HCT116 (cell line): Measurements from ENCODE around the gene ACYP1. TPM values are rescaled to one million over a fixed set of nuclear protein-coding genes. Genes with fewer than 3 reads are reported as not detected.

ENCODE experiments used
- ATAC-seq: fragments of 200-7000 bp; cut with Tn5 transposase; 2 replicates; pipeline ENCODE4 v1.9.1; 2020; ENCODE audit warnings: mild to moderate bottlenecking, moderate library complexity
- BruUV-seq: library from RNA; stranded (reverse); fragments of 400-500 nt; replicated peaks from 2 replicates; lab custom pipeline; 2021; lab: Mats Ljungman, UMichigan
- CTCF ChIA-PET: fragments of 300-600 bp; sonication (Branson Sonifier 250); formaldehyde crosslinking; loops from one replicate; lab custom pipeline; 2021; ENCODE audit warnings: antibody characterized with exemption; lab: Charles Lee
- POLR2A ChIA-PET: fragments of 300-600, 350-600 bp; sonication (Branson Sonifier 250); formaldehyde crosslinking; loops from one replicate; lab custom pipeline; 2021; ENCODE audit warnings: antibody characterized with exemption; lab: Charles Lee
- RAD21 ChIA-PET, 2 experiments: fragments of 300-600 bp; sonication (Branson Sonifier 250); formaldehyde crosslinking; loops; one replicate each; lab custom pipeline; 2023; ENCODE audit warnings: low total read pairs in 2 of 2; ENCODE audit not compliant: uncharacterized antibody in 2 of 2, unreplicated experiment in 2 of 2, low non-redundant PET in 1 of 2; lab: Charles Lee
- DNase-seq: peaks from one replicate; pipeline ENCODE4 v3.0.0-alpha.2; 2010; ENCODE audit warnings: low read depth, low spot score
- H2AFZ ChIP-seq: fragments of 200-600 bp; shearing (Covaris generic), sonication (generic); 2 replicates; pipeline ENCODE4 v1.6.1; 2017; ENCODE audit warnings: low read depth, mixed run types, mixed read lengths, antibody characterized with exemption, low read length; ENCODE audit not compliant: poor library complexity, severe bottlenecking
- H3K27ac ChIP-seq: 2 replicates; pipeline ENCODE4 v1.5.1; 2012; ENCODE audit warnings: low read depth, low read length
- H3K27me3 ChIP-seq: fragments of 200-600 bp; sonication (generic); 2 replicates; pipeline ENCODE4 v1.6.1; 2016; ENCODE audit warnings: mixed run types, low read length, mixed read lengths; ENCODE audit not compliant: insufficient read depth
- H3K36me3 ChIP-seq, 2 experiments: fragments of 200-500 bp in 1 of 2; fragments of 200-600 bp in 1 of 2; sonication (Bioruptor generic) in 1 of 2; sonication (generic) in 1 of 2; 2 replicates each; pipeline versions ENCODE4 v1.5.1 to v1.6.1; 2014 to 2016; ENCODE audit warnings: low read length in 2 of 2, inconsistent platforms in 1 of 2, mixed read lengths in 1 of 2, mixed run types in 1 of 2; ENCODE audit not compliant: insufficient read depth in 2 of 2, control insufficient read depth in 1 of 2
- H3K4me1 ChIP-seq, 2 experiments: fragments of 200-600 bp in 1 of 2; sonication (generic) in 1 of 2; 2 replicates each; pipeline versions ENCODE4 v1.5.1 to v1.6.1; 2012 to 2017; ENCODE audit warnings: low read length in 2 of 2, inconsistent platforms in 1 of 2, mild to moderate bottlenecking in 1 of 2, mixed read lengths in 1 of 2, mixed run types in 1 of 2, moderate library complexity in 1 of 2; ENCODE audit not compliant: insufficient read depth in 2 of 2, control insufficient read depth in 1 of 2
- H3K4me2 ChIP-seq: fragments of 200-600 bp; sonication (generic); 2 replicates; pipeline ENCODE4 v1.6.1; 2017; ENCODE audit warnings: mixed run types, low read length, mixed read lengths
- H3K4me3 ChIP-seq, 2 experiments: fragments of 200-600 bp in 1 of 2; sonication (generic) in 1 of 2; replicated peaks in 1 of 2; 2 replicates each; pipeline ENCODE4 v1.5.1; 2011 to 2016; ENCODE audit warnings: low read length in 2 of 2, control low read depth in 1 of 2, low read depth in 1 of 2, mild to moderate bottlenecking in 1 of 2, mixed read lengths in 1 of 2, mixed run types in 1 of 2
- H3K79me2 ChIP-seq: fragments of 200-600 bp; sonication (generic); 2 replicates; pipeline ENCODE4 v1.6.1; 2017; ENCODE audit warnings: mild to moderate bottlenecking, mixed run types, low read length, moderate library complexity, mixed read lengths; ENCODE audit not compliant: insufficient read depth
- H3K9ac ChIP-seq: fragments of 200-600 bp; sonication (generic); 2 replicates; pipeline ENCODE4 v1.6.1; 2016; ENCODE audit warnings: low read length, mixed read lengths
- H3K9me2 ChIP-seq: fragments of 200-600 bp; sonication (generic), shearing (Covaris generic); 2 replicates; pipeline ENCODE4 v1.6.1; 2017; ENCODE audit warnings: mixed run types, mild to moderate bottlenecking, moderate library complexity; ENCODE audit not compliant: insufficient read depth
- H3K9me3 ChIP-seq, 2 experiments: fragments of 200-500 bp in 1 of 2; fragments of 200-600 bp in 1 of 2; sonication (Bioruptor generic) in 1 of 2; sonication (generic) in 1 of 2; 2 replicates each; pipeline ENCODE4 v1.6.1; 2014 to 2017; ENCODE audit warnings: low read length in 2 of 2, mixed read lengths in 2 of 2, inconsistent platforms in 1 of 2, low read depth in 1 of 2, mild to moderate bottlenecking in 1 of 2, mixed run types in 1 of 2, moderate library complexity in 1 of 2; ENCODE audit not compliant: control insufficient read depth in 1 of 2, insufficient read depth in 1 of 2
- H4K20me1 ChIP-seq: fragments of 200-600 bp; sonication (generic), shearing (Covaris generic); 2 replicates; pipeline ENCODE4 v1.6.1; 2017; ENCODE audit warnings: mixed run types, mild to moderate bottlenecking, moderate library complexity; ENCODE audit not compliant: insufficient read depth
- CTCF ChIP-seq, 3 experiments: fragments of 200-600 bp in 1 of 3; sonication (generic) in 1 of 3; IDR thresholded peaks in 2 of 3; conservative IDR thresholded peaks in 1 of 3; 2 replicates each; pipeline ENCODE4 v1.5.1; 2012 to 2017; ENCODE audit warnings: low read depth in 2 of 3, low read length in 2 of 3, antibody characterized with exemption in 1 of 3, borderline replicate concordance in 1 of 3, control low read depth in 1 of 3, mild to moderate bottlenecking in 1 of 3, mixed read lengths in 1 of 3, mixed run types in 1 of 3, moderate library complexity in 1 of 3; ENCODE audit not compliant: insufficient read depth in 1 of 3
- EZH2phosphoT487 ChIP-seq: fragments of 200-600 bp; IDR thresholded peaks from 2 replicates; pipeline ENCODE4 v1.6.1; 2018; ENCODE audit warnings: antibody characterized with exemption, borderline replicate concordance
- FOSL1 ChIP-seq: IDR thresholded peaks from 2 replicates; pipeline ENCODE4 v1.6.1; 2012; ENCODE audit warnings: low read depth
- JUND ChIP-seq: IDR thresholded peaks from 2 replicates; pipeline ENCODE4 v1.6.1; 2012
- POLR2A ChIP-seq: IDR thresholded peaks from 2 replicates; pipeline ENCODE4 v1.7.0; 2011; ENCODE audit warnings: borderline replicate concordance; ENCODE audit not compliant: insufficient read depth, insufficient read length; ENCODE audit errors: extremely low read depth
- POLR2AphosphoS5 ChIP-seq: IDR thresholded peaks from 2 replicates; pipeline ENCODE4 v1.6.1; 2011; ENCODE audit warnings: mild to moderate bottlenecking, low read depth, low read length, moderate library complexity
- SP1 ChIP-seq: IDR thresholded peaks from 2 replicates; pipeline ENCODE4 v1.6.1; 2012; ENCODE audit warnings: low read depth
- SRF ChIP-seq: IDR thresholded peaks from 2 replicates; pipeline ENCODE4 v1.6.1; 2012; ENCODE audit warnings: low read depth
- YY1 ChIP-seq: IDR thresholded peaks from 2 replicates; pipeline ENCODE4 v1.6.1; 2011; ENCODE audit warnings: low read length, low read depth, moderate library complexity, mild to moderate bottlenecking; ENCODE audit not compliant: insufficient replicate concordance; ENCODE audit errors: extremely low read depth
- intact Hi-C: fragments of 100-400 bp; cut with micrococcal nuclease; formaldehyde crosslinking; loops from 2 replicates; pipeline ENCODE4 v1.10.0; 2022
- total RNA-seq: library from RNA; stranded (reverse); gene quantifications from one replicate; pipeline ENCODE4 v1.2.1, GENCODE V29; 2021; ENCODE audit not compliant: unreplicated experiment

The ACYP1 gene
- total RNA-seq, 1 experiment from 2014 or later = 30.7 TPM

GRCh38 chr14:75064205-75064567 is 362 bp upstream of the ACYP1 start (continued):
- no peak for TF ChIP-seq CTCF (IDR thresholded peaks at IDR 0.05 in 2 of 3, conservative IDR thresholded peaks at IDR 0.05 in 1 of 3; ENCODE audit: borderline replicate concordance in 1 of 3, insufficient read depth in 1 of 3, low read depth in 2 of 3, low read length in 2 of 3)
- no peak for TF ChIP-seq SRF
- no peak for TF ChIP-seq POLR2A
- no peak for TF ChIP-seq JUND
- no peak for TF ChIP-seq EZH2phosphoT487
- TF ChIP-seq FOSL1 = no peak

GRCh38 chr14:75063013-75063412 is 811 bp downstream of the ACYP1 start:
- Histone ChIP-seq H3K9ac (peak overlapping the region; percentile 77), H3K4me3 (peak overlapping the region; percentile 72 to 83), H2AFZ (no peak overlapping the region), H3K27me3 (no peaks in the 10 kb centered on the region), H3K79me2 (peaks cover 40% of the 10 kb centered on the region), H3K4me1 (peaks cover 6 to 16% of the 10 kb centered on the region in 2 experiments; a peak in 3 of 4 replicates), H3K9me2 (no peaks in the 10 kb centered on the region), H3K4me2 (peak overlapping the region; percentile 86), H4K20me1 (no peaks in the 10 kb centered on the region), H3K36me3 (peaks cover 2 to 20% of the 10 kb centered on the region in 2 experiments; a peak in 1 of 4 replicates), H3K9me3 (no peaks in the 10 kb centered on the region), H3K27ac (peak overlapping the region; percentile 70; the same call in 1 of the 2 replicates)
- RAD21 ChIA-PET = no interaction called here
- POLR2A ChIA-PET = no interaction called here
- TF ChIP-seq JUND (no peak), SP1 (no peak), YY1 (no peak), POLR2AphosphoS5 (no peak)
- CTCF ChIA-PET = interaction anchor here (1.4 kb wide), 1 partner anchor 118 kb away, joined by 6 read pairs; no protein-coding TSS in a partner anchor
- no peak for DNase-seq
- ATAC-seq = no peak
- intact Hi-C loops = no loop called here
- no TSS peak for BruUV-seq
